ENCODE measurements around the gene PHLPP1. TPM values are rescaled to one million over a fixed set of nuclear protein-coding genes. Genes with fewer than 3 reads are reported as not detected.

The PHLPP1 gene
- polyA plus RNA-seq, 1 experiment, result 5.6 TPM

GRCh38 chr18:62810682-62811081 lies 95.3 kb downstream of the PHLPP1 start:
- ChIA-PET POLR2A (no interaction called here), CTCF (no interaction called here)
- DNase-seq (ENCODE audit: low read depth, low spot score), result no peak
- Histone ChIP-seq H3K27ac (ENCODE audit: low read depth, low read length) (no peak overlapping the region), H3K9me3 (ENCODE audit: control insufficient read depth, insufficient read depth, low read length) (no peaks in the 10 kb centered on the region), H3K27me3 (ENCODE audit: control insufficient read depth, insufficient read depth, low read length) (no peaks in the 10 kb centered on the region), H3K4me3 (ENCODE audit: low read depth, low read length) (no peak overlapping the region)
- TF ChIP-seq CTCF (IDR thresholded peaks at IDR 0.05; ENCODE audit: low read depth, low read length), result no peak

GRCh38 chr18:62811674-62812073 lies 96.3 kb downstream of the PHLPP1 start:
- Histone ChIP-seq H3K4me3 (ENCODE audit: low read depth, low read length) (no peak overlapping the region), H3K27me3 (ENCODE audit: control insufficient read depth, insufficient read depth, low read length) (no peaks in the 10 kb centered on the region), H3K9me3 (ENCODE audit: control insufficient read depth, insufficient read depth, low read length) (no peaks in the 10 kb centered on the region), H3K27ac (ENCODE audit: low read depth, low read length) (no peak overlapping the region)
- no peak for DNase-seq (ENCODE audit: low read depth, low spot score)
- CTCF ChIA-PET, result interaction anchor here (0.6 kb wide), 1 partner anchor 17 kb away, joined by 3 read pairs; no protein-coding TSS in a partner anchor
- POLR2A ChIA-PET, result no interaction called here
- no peak for TF ChIP-seq CTCF (IDR thresholded peaks at IDR 0.05; ENCODE audit: low read depth, low read length)

- Histone ChIP-seq H3K27ac (ENCODE audit: low read depth, low read length) (no peak overlapping the region), H3K9me3 (ENCODE audit: control insufficient read depth, insufficient read depth, low read length) (no peaks in the 10 kb centered on the region), H3K4me3 (ENCODE audit: low read depth, low read length) (no peak overlapping the region), H3K27me3 (ENCODE audit: control insufficient read depth, insufficient read depth, low read length) (no peaks in the 10 kb centered on the region)
- no peak for DNase-seq (ENCODE audit: low read depth, low spot score)
- ChIA-PET CTCF (interaction anchor here (0.7 to 0.9 kb wide), 2 partner anchors 97 to 106 kb away, joined by 3 read pairs; partner anchors contain the start of gene PHLPP1), POLR2A (no interaction called here)
- no peak for TF ChIP-seq CTCF (IDR thresholded peaks at IDR 0.05; ENCODE audit: low read depth, low read length)
Observed at GRCh38 chr18:62812242-62812641, 96.9 kb downstream of the PHLPP1 start.

- Histone ChIP-seq H3K4me3 (ENCODE audit: low read depth, low read length) (no peak overlapping the region), H3K9me3 (ENCODE audit: control insufficient read depth, insufficient read depth, low read length) (no peaks in the 10 kb centered on the region), H3K27ac (ENCODE audit: low read depth, low read length) (no peak overlapping the region), H3K27me3 (ENCODE audit: control insufficient read depth, insufficient read depth, low read length) (no peaks in the 10 kb centered on the region)
- no peak for DNase-seq (ENCODE audit: low read depth, low spot score)
- TF ChIP-seq CTCF (IDR thresholded peaks at IDR 0.05; ENCODE audit: low read depth, low read length), result no peak
- ChIA-PET POLR2A (no interaction called here), CTCF (interaction anchor here (0.9 kb wide), 1 partner anchor 97 kb away, joined by 3 read pairs; the partner anchor contains the start of gene PHLPP1)
Observed at GRCh38 chr18:62812876-62813275, 97.5 kb downstream of the PHLPP1 start.

GRCh38 chr18:62814132-62814759 lies 98.9 kb downstream of the PHLPP1 start:
- Histone ChIP-seq H3K27me3 (ENCODE audit: control insufficient read depth, insufficient read depth, low read length) (no peaks in the 10 kb centered on the region), H3K27ac (ENCODE audit: low read depth, low read length) (no peak overlapping the region), H3K9me3 (ENCODE audit: control insufficient read depth, insufficient read depth, low read length) (no peaks in the 10 kb centered on the region), H3K4me3 (ENCODE audit: low read depth, low read length) (no peak overlapping the region)
- DNase-seq (ENCODE audit: low read depth, low spot score), result no peak
- no peak for TF ChIP-seq CTCF (IDR thresholded peaks at IDR 0.05; ENCODE audit: low read depth, low read length)
- ChIA-PET POLR2A (interaction anchor here (0.6 to 1.0 kb wide), 2 partner anchors 18 to 86 kb away, joined by 3 read pairs; no protein-coding TSS in a partner anchor), CTCF (interaction anchor here (1.0 kb wide), 2 partner anchors 162 to 168 kb away, joined by 3 to 4 read pairs; no protein-coding TSS in a partner anchor)

Measured in AG04450 (cell line).